CD4-positive, alpha-beta T cell treated with Interleukin-12 subunit alpha and Interleukin-12 subunit beta, for 1 hour (primary cell): ENCODE measurements around the gene RER1.

Source experiments
- DNase-seq: peaks from one replicate; pipeline ENCODE4 v3.0.0-alpha.2; 2020

RER1 gene

GRCh38 chr1:2408456-2408855, 16.8 kb downstream of the RER1 start:
- DNase-seq: no peak

- no peak for DNase-seq
Measured at GRCh38 chr1:2408859-2409276, 17.2 kb downstream of the RER1 start.

GRCh38 chr1:2409745-2410144, 18.1 kb downstream of the RER1 start:
- DNase-seq: no peak

GRCh38 chr1:2411801-2412394, 20.3 kb downstream of the RER1 start:
- no peak for DNase-seq

GRCh38 chr1:2412395-2412772, 20.7 kb downstream of the RER1 start, which contains the start of gene PEX10:
Gene PEX10 (minus strand): TSS chr1:2412564. CDS start chr1:2412502, 62 bp downstream.
- DNase-seq: peak; percentile 99

GRCh38 chr1:2412773-2413494, 21.3 kb downstream of the RER1 start:
- no peak for DNase-seq

- DNase-seq: no peak
Measured at GRCh38 chr1:2413495-2414296, 22.1 kb downstream of the RER1 start.

- peak; percentile 84 for DNase-seq
Measured at GRCh38 chr1:2414297-2414958, 22.8 kb downstream of the RER1 start.

- DNase-seq: no peak
Measured at GRCh38 chr1:2415337-2415736, 23.7 kb downstream of the RER1 start.

GRCh38 chr1:2415801-2416208, 24.2 kb downstream of the RER1 start:
- peak; percentile 58 for DNase-seq

- DNase-seq: peak; percentile 26
Measured at GRCh38 chr1:2416403-2416802, 24.8 kb downstream of the RER1 start.

- no peak for DNase-seq
Measured at GRCh38 chr1:2417083-2417832, 25.6 kb downstream of the RER1 start.

GRCh38 chr1:2417833-2418225, 26.2 kb downstream of the RER1 start:
- no peak for DNase-seq

GRCh38 chr1:2418791-2419320, 27.2 kb downstream of the RER1 start:
- DNase-seq: no peak

- DNase-seq: no peak
Measured at GRCh38 chr1:2419416-2419815, 27.8 kb downstream of the RER1 start.

GRCh38 chr1:2422523-2422922, 30.9 kb downstream of the RER1 start:
- no peak for DNase-seq

- DNase-seq: no peak
Measured at GRCh38 chr1:2425892-2426291, 34.3 kb downstream of the RER1 start.

- no peak for DNase-seq
Measured at GRCh38 chr1:2426540-2426939, 34.9 kb downstream of the RER1 start.

GRCh38 chr1:2427051-2427450, 35.4 kb downstream of the RER1 start:
- no peak for DNase-seq

- no peak for DNase-seq
Measured at GRCh38 chr1:2427976-2428375, 36.3 kb downstream of the RER1 start.

- DNase-seq: no peak
Measured at GRCh38 chr1:2428490-2428889, 36.8 kb downstream of the RER1 start.
